ENCODE data around the gene AK6.

AK6 gene

DNA sequence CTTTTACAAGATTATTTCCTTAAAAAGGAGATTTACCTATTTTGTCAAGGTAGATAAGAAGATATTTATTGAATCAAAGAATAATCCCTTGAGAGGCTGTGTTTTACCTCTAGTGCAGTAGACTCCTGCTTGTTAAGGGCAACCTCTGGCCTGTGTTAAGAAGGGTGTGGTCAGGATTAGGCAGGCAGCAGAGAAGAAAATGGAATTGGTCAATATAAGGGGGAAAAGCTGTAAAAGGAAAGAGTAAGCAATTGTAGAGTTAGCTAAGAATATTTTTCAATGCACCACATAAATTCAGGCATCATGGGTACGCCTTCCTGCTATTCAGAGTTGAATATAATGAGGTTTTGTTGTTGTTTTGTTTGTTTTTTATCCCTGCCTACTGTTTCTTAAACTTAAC lies 43.0 kb downstream of the AK6 start:
- Mint-ChIP-seq H3K9me3 (no peaks in the 10 kb centered on the region), H3K27me3 (ENCODE audit: low read depth) (no peaks in the 10 kb centered on the region), H3K4me3 (no peak overlapping the region), H3K36me3 (ENCODE audit: low read depth) (peaks cover 2% of the 10 kb centered on the region), H3K4me1 (ENCODE audit: low read depth) (no peaks in the 10 kb centered on the region), H3K27ac (no peak overlapping the region)
- no peak for DNase-seq (ENCODE audit: low spot score)

DNA sequence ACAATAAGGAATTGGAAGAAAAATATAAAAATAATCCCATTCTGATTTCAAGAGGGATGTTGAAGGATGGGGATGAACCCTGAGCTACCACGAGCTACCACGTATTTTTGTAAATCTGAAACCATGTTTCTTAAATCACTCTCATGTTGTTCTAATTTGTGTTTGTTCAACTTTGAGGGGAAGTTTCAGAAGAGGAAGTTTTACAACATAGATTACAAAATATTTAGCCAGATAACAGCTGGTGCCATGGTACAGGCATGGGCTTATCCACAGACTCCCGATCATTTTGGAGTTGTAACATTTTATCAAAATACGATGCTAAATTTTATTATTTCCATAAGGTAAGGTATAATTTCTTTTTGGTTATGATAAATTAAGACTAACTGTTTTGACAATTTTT lies 51.9 kb downstream of the AK6 start:
- no peak overlapping the region for H3K4me3 Mint-ChIP-seq
- H3K4me1 Mint-ChIP-seq (ENCODE audit: low read depth), result no peaks in the 10 kb centered on the region
- H3K9me3 Mint-ChIP-seq, result no peaks in the 10 kb centered on the region
- no peak overlapping the region for H3K27ac Mint-ChIP-seq
- no peak for DNase-seq (ENCODE audit: low spot score)
- no peaks in the 10 kb centered on the region for H3K27me3 Mint-ChIP-seq (ENCODE audit: low read depth)
- peaks cover 25% of the 10 kb centered on the region for H3K36me3 Mint-ChIP-seq (ENCODE audit: low read depth)

DNA sequence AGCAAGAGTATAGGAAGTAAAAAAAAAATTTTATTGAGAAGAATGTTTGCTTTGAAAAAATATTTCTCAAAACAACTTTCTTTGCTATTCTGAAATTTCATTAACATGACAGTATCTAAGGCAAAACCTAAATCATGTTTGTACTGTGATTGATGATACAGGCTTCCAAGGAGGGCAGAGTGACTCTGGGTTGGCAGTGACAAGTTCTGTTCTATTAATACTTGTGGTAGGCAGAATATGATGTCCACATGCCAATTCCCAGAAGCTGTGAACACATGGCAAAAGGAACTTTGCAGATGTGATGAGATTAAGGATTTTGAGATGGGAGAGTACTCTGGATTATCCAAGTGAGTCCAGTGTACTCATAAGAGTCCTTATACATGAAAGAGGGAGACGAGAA lies 53.3 kb downstream of the AK6 start:
- Mint-ChIP-seq H3K36me3 (ENCODE audit: low read depth) (peaks cover 31% of the 10 kb centered on the region), H3K4me1 (ENCODE audit: low read depth) (no peaks in the 10 kb centered on the region), H3K27me3 (ENCODE audit: low read depth) (no peaks in the 10 kb centered on the region)

DNA sequence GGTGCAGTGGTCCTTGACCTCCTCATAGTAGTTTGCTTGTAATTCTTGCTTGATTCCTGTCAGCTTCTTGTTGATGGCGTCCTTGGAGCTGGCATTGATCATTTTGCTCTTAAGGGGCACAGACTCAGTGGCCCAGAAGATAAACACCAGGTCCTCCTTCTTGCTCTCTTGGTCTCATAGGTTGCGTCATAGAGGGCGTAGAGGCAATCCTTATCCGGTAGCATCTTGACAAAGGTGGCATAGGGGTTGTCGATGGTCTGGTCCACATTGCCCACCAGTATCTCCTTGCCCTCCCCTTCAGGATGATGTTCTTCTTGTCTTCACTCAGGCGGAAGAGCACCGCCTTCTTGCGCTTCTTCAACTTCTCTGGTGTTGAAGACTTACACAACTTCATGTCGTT lies 55.9 kb downstream of the AK6 start:
- Mint-ChIP-seq H3K9me3 (peaks cover 16% of the 10 kb centered on the region), H3K4me1 (ENCODE audit: low read depth) (no peaks in the 10 kb centered on the region), H3K27ac (no peak overlapping the region), H3K36me3 (ENCODE audit: low read depth) (peaks cover 49% of the 10 kb centered on the region), H3K27me3 (ENCODE audit: low read depth) (no peaks in the 10 kb centered on the region), H3K4me3 (no peak overlapping the region)
- DNase-seq (ENCODE audit: low spot score), result no peak

More for the DNA sequence above, 53.3 kb downstream of the AK6 start:
- H3K9me3 Mint-ChIP-seq, result no peaks in the 10 kb centered on the region
- H3K27ac Mint-ChIP-seq, result no peak overlapping the region
- H3K4me3 Mint-ChIP-seq, result no peak overlapping the region
- DNase-seq (ENCODE audit: low spot score), result no peak

DNA sequence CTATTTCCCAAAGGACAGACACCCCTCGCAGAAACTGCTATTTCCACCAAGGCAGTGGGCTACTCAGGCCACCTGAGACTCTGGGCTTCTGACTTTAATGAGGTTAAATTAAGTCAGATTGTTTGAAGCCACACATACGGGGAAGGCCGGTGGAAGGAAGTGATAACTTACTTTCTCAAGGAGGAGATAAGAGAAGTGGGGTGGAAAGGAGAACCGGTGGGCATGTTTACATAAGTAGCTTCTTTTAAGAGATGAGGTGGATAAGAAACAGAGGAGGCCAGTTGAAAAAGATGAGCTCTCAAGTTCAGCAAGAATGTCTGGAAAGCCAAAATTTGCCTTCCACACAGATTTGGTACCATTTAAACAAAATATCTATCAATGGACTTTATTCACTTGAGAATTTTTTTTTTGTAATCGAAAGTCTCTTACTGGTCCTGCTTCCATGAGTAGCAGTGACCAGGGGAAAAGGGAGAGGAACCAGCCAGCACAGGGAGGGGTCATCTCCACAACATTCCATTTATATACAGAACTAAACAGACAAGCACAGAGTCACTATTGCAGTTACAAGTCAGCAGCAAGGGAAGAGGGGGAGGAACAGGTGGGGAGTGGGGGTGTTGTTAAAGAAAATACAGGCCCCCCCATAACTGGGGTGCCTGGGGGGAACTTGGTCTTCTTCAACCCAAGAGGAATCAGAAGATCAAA lies 56.7 kb downstream of the AK6 start:
- Mint-ChIP-seq H3K9me3 (peaks cover 18% of the 10 kb centered on the region), H3K27ac (no peak overlapping the region), H3K27me3 (ENCODE audit: low read depth) (no peaks in the 10 kb centered on the region), H3K36me3 (ENCODE audit: low read depth) (peaks cover 55% of the 10 kb centered on the region), H3K4me3 (no peak overlapping the region), H3K4me1 (ENCODE audit: low read depth) (no peaks in the 10 kb centered on the region)
- no peak for DNase-seq (ENCODE audit: low spot score)

DNA sequence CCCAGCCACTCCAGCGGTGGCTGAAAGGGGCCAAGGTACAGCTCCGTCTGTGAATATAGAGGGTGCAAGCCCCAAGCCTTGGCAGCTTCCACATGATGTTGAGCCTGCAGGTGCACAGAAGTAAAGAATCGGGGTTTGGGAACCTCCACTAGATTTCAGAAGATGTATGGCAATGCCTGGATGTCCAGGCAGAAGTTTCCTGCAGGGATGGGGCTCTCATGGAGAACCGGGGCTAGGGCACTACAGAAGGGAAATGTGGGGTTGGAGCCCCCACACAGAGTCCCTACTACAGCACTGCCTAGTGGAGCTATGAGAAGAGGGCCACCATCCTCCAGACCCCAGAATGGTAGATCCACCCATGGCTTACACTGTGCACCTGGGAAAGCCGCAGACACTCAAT lies 59.9 kb downstream of the AK6 start:
- peaks cover 18% of the 10 kb centered on the region for H3K9me3 Mint-ChIP-seq
- H3K4me3 Mint-ChIP-seq, result no peak overlapping the region
- H3K27me3 Mint-ChIP-seq (ENCODE audit: low read depth), result no peaks in the 10 kb centered on the region
- H3K4me1 Mint-ChIP-seq (ENCODE audit: low read depth), result no peaks in the 10 kb centered on the region
- no peak for DNase-seq (ENCODE audit: low spot score)
- H3K36me3 Mint-ChIP-seq (ENCODE audit: low read depth), result peaks cover 61% of the 10 kb centered on the region
- H3K27ac Mint-ChIP-seq, result no peak overlapping the region

DNA sequence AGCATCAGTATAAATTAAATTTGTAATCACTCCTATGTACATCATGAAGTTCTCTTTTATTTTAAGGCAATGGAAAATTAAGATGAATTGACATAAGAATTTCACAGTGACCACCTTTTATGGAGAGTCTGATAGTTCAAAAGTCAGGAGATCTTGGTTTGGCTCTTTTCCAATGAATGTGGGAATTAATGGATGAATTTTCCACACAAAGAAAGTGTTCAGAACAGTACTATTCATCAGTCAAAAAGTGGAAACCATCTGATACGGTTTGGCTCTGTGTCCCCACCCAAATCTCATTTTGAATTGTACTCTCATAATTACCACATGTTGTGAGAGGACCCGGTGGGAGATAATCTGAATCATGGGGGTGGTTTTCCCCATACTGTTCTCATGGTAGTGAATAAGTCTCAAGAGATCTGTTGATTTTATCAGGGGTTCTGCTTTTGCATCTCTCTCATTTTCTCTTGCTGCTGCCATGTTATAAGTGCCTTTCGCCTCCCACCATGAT lies 61.2 kb downstream of the AK6 start:
- peak; percentile 7 for DNase-seq (ENCODE audit: low spot score)
- Mint-ChIP-seq H3K9me3 (peaks cover 18% of the 10 kb centered on the region), H3K27me3 (ENCODE audit: low read depth) (no peaks in the 10 kb centered on the region), H3K4me1 (ENCODE audit: low read depth) (no peaks in the 10 kb centered on the region), H3K4me3 (no peak overlapping the region), H3K36me3 (ENCODE audit: low read depth) (peaks cover 55% of the 10 kb centered on the region), H3K27ac (no peak overlapping the region)

DNA sequence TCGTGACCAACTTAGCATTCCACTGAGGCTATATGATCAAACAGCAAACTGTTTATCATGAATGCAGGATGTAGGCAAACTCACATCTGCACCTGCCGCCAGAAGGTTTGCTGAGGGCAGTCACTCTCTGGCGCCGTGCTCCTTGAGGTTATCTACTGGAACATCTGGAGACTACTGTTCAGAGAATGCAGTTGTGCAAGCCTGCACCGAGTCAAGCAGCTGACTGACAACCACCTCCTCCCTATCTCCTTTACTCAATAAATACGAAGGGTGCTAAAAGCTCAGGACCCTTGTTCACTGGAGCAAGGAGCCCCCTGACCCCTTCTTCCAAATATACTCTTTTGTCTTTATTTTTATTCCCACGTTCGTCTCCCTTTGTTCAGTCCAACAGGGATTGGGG lies 63.8 kb downstream of the AK6 start:
- no peak overlapping the region for H3K27ac Mint-ChIP-seq
- H3K4me3 Mint-ChIP-seq, result no peak overlapping the region
- H3K4me1 Mint-ChIP-seq (ENCODE audit: low read depth), result no peaks in the 10 kb centered on the region
- no peaks in the 10 kb centered on the region for H3K27me3 Mint-ChIP-seq (ENCODE audit: low read depth)
- peaks cover 18% of the 10 kb centered on the region for H3K9me3 Mint-ChIP-seq
- H3K36me3 Mint-ChIP-seq (ENCODE audit: low read depth), result peaks cover 38% of the 10 kb centered on the region
- DNase-seq (ENCODE audit: low spot score), result no peak

Data from T-helper 2 cell treated with Interferon-gamma antibody and Interleukin-4, amounts not matched to agents 5 μg/mL and 100 μg/mL, for 36 hours (primary cell).